Coronary artery (tissue), 2 donors: Measurements from ENCODE around the gene LCE3D.
"Not testable (repeated sequence)": the region's sequence is repeated elsewhere in the genome, so short reads cannot be mapped to it uniquely, and the experiment has no call there.

ENCODE experiments used
- DNase-seq: peaks from one replicate; pipeline ENCODE4 v3.0.0-alpha.2; 2017; ENCODE audit warnings: low spot score
- H3K27ac ChIP-seq, 2 donors: fragments of 200-600 bp; sonication (generic); one replicate each; pipeline ENCODE4 v1.5.1; 2016 to 2019
- H3K4me3 ChIP-seq: fragments of 200-600 bp; sonication (generic); 2 replicates; pipeline ENCODE4 v1.5.1; 2016; ENCODE audit warnings: mild to moderate bottlenecking, moderate library complexity
- CTCF ChIP-seq: fragments of 200-600 bp; sonication (generic); IDR thresholded peaks from one replicate; pipeline ENCODE4 v1.5.1; 2019; ENCODE audit warnings: antibody characterized with exemption

The LCE3D gene

GRCh38 chr1:152596986-152597385 lies 16.7 kb upstream of the LCE3D start:
- Histone ChIP-seq H3K27ac (no peak overlapping the region), H3K4me3 (no peak overlapping the region)
- TF ChIP-seq CTCF, result no peak
- no peak for DNase-seq

DNA sequence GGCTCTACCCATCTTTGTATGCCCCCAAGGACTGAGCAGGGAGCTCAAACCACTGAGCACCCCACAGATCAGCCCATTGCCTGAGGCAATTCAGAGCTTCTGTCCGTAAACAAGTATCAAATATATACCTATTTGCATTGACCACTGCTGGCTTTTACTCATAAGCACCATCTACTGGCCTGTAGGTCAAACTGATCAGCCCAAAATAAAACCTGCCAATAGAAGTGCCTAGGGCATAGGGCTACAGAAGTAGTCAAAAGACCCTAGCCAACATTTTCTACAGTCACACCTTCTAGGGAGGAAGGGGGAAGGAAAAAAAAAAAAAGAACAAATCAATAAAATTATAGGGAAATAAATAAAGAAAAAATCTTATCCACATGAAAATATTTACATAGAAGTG lies 5.3 kb upstream of the LCE3D start:
- no peak for TF ChIP-seq CTCF
- Histone ChIP-seq H3K27ac (no peak overlapping the region), H3K4me3 (no peak overlapping the region)
- DNase-seq, result no peak

GRCh38 chr1:152582647-152583046 lies 2.3 kb upstream of the LCE3D start:
- H3K4me3 ChIP-seq, result no peak overlapping the region
- no peak overlapping the region for H3K27ac ChIP-seq
- TF ChIP-seq CTCF, result no peak
- no peak for DNase-seq

GRCh38 chr1:152579526-152579925 lies 790 bp downstream of the LCE3D start:
- not testable (repeated sequence) for DNase-seq, H3K27ac ChIP-seq, H3K4me3 ChIP-seq

- no peak overlapping the region for H3K27ac ChIP-seq
- no peak for TF ChIP-seq CTCF
- DNase-seq, result no peak
- no peak overlapping the region for H3K4me3 ChIP-seq
Measured at GRCh38 chr1:152577168-152577567, 3.1 kb downstream of the LCE3D start.

- no peak for TF ChIP-seq CTCF
- DNase-seq, result no peak
- H3K27ac ChIP-seq, result no peak within 1 kb of the TSS
- H3K4me3 ChIP-seq, result no peak within 1 kb of the TSS
Measured at GRCh38 chr1:152566681-152567080, 13.6 kb downstream of the LCE3D start, which contains the start of gene LCE3E. Gene LCE3E, minus strand, starts transcription at chr1:152566780. Its CDS starts 572 bp downstream, at chr1:152566208.

GRCh38 chr1:152565535-152566215 lies 14.6 kb downstream of the LCE3D start:
- no peak for DNase-seq
- H3K4me3 ChIP-seq, result no peak overlapping the region
- no peak overlapping the region for H3K27ac ChIP-seq
- no peak for TF ChIP-seq CTCF
